ENCODE measurements around the gene CALCOCO1. TPM values are rescaled to one million over a fixed set of nuclear protein-coding genes. Genes with fewer than 3 reads are reported as not detected.
A peak's percentile ranks its signal among the peaks of the same experiment; 100 is the strongest.

The CALCOCO1 gene
- polyA plus RNA-seq, 2 donors = 49.7 to 72.7 TPM

DNA sequence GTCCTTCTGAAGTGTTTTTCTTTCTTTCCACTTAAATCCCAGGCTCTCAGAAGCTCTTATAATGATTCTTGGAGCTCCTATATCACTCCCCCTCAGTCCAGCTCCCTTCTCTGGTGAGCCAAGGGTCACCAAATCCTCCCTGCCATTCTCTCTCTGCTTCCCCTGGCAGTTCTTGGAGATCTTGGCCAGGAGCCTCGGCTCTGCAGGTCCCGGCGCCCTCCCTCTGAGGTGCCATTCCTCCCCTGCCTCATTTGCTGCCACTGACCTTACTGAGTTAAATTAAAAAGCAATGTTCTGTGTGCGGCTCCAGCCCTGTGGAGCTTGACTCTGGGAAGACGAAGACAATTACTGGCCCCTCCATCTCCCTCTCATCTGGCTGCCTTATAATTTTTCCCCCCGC is 17.5 kb upstream of the CALCOCO1 start:
- Histone ChIP-seq H3K4me3 (ENCODE audit: low read depth in 1 of 2, low read length in 2 of 2) (no peak overlapping the region), H3K36me3 (ENCODE audit: control insufficient read depth in 2 of 2, insufficient read depth in 2 of 2, low read length in 1 of 2) (no peaks in the 10 kb centered on the region), H3K4me1 (ENCODE audit: control insufficient read depth in 2 of 2, insufficient read depth in 2 of 2, low read length in 1 of 2) (peaks cover 0 to 5% of the 10 kb centered on the region in 2 donors), H3K9me3 (ENCODE audit: control insufficient read depth in 2 of 2, insufficient read depth in 1 of 2, low read depth in 1 of 2, low read length in 1 of 2) (no peaks in the 10 kb centered on the region), H3K27me3 (ENCODE audit: control insufficient read depth in 1 of 2, insufficient read depth in 2 of 2, low read length in 2 of 2) (peaks cover 2 to 3% of the 10 kb centered on the region in 2 donors), H3K27ac (ENCODE audit: low read depth in 2 of 2, low read length in 1 of 2) (no peak overlapping the region)
- WGBS, 2 donors = 62 to 67% methylated on average over 6 of the region's 6 CpGs

DNA sequence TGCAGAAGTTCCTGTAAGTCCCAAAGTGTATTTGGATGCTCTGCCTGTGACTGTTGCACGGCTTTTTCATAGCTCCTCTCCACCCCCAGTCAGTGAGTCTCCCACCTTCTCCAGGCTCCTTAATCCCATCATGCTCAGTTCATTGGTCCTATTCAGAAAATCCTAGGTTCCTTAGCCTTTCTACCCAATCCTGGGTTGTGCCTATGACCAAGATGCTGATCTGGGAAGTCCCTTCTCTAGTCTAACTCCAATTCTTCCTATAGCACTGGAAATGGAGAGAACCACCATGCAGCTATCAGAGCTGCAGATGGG is 16.8 kb upstream of the CALCOCO1 start:
- no peaks in the 10 kb centered on the region for H3K36me3 ChIP-seq (ENCODE audit: control insufficient read depth in 2 of 2, insufficient read depth in 2 of 2, low read length in 1 of 2)
- 90 to 94% methylated on average over 1 of the region's 1 CpG for WGBS, 2 donors
- no peak overlapping the region for H3K4me3 ChIP-seq (ENCODE audit: low read depth in 1 of 2, low read length in 2 of 2)
- peaks cover 0 to 5% of the 10 kb centered on the region in 2 donors for H3K4me1 ChIP-seq (ENCODE audit: control insufficient read depth in 2 of 2, insufficient read depth in 2 of 2, low read length in 1 of 2)
- H3K9me3 ChIP-seq (ENCODE audit: control insufficient read depth in 2 of 2, insufficient read depth in 1 of 2, low read depth in 1 of 2, low read length in 1 of 2) = no peaks in the 10 kb centered on the region
- H3K27me3 ChIP-seq (ENCODE audit: control insufficient read depth in 1 of 2, insufficient read depth in 2 of 2, low read length in 2 of 2) = peaks cover 2 to 3% of the 10 kb centered on the region in 2 donors
- H3K27ac ChIP-seq (ENCODE audit: low read depth in 2 of 2, low read length in 1 of 2) = no peak overlapping the region

DNA sequence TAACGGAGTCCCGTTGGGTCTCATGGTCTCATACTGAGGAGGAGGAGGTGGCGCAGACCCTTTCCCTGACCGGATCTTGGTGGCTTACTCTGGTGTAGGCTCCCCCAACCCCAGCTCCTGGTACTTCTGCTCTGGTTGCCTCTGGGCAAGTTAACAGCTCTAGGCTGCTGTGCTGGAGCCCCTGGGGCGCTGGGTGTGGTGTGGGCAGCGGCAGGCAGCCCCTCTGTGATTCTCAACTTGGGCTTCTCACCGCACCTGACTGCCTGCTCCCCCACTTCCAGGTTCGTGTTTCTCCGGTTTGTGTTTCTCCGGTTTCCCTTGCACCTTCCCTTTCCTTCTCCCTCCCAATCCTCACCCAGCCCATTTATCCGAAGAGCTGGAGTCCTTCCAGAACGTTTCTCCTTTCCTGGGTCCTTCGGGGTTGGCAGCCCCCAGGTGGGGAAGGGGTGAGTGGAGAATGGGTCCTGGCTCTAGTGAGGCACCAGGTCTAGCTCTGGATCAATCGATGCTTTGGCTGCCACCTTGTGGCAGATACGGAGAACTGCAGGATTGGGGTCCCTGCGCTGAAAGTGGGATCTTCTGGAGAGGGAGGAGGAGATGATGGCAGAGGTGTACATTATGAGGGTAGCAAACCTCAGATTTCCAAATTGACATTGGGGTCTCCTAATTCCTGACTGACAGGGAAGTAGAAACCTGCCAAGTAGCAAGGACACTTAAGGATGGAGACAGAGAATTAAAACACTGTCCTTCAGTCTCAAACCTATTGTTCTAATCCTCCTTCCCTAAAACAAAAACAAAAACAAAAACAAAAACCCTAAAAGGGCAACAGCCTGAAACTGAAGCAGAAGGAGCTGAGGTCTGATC is 16.2 kb upstream of the CALCOCO1 start:
- Histone ChIP-seq H3K27ac (ENCODE audit: low read depth in 2 of 2, low read length in 1 of 2) (no peak overlapping the region), H3K27me3 (ENCODE audit: control insufficient read depth in 1 of 2, insufficient read depth in 2 of 2, low read length in 2 of 2) (peaks cover 2 to 3% of the 10 kb centered on the region in 2 donors), H3K36me3 (ENCODE audit: control insufficient read depth in 2 of 2, insufficient read depth in 2 of 2, low read length in 1 of 2) (no peaks in the 10 kb centered on the region), H3K9me3 (ENCODE audit: control insufficient read depth in 2 of 2, insufficient read depth in 1 of 2, low read depth in 1 of 2, low read length in 1 of 2) (no peaks in the 10 kb centered on the region), H3K4me1 (ENCODE audit: control insufficient read depth in 2 of 2, insufficient read depth in 2 of 2, low read length in 1 of 2) (peaks cover under 1 to 5% of the 10 kb centered on the region in 2 donors), H3K4me3 (ENCODE audit: low read depth in 1 of 2, low read length in 2 of 2) (no peak overlapping the region)
- 15% methylated on average over 16 of the region's 16 CpGs for WGBS, 2 donors

DNA sequence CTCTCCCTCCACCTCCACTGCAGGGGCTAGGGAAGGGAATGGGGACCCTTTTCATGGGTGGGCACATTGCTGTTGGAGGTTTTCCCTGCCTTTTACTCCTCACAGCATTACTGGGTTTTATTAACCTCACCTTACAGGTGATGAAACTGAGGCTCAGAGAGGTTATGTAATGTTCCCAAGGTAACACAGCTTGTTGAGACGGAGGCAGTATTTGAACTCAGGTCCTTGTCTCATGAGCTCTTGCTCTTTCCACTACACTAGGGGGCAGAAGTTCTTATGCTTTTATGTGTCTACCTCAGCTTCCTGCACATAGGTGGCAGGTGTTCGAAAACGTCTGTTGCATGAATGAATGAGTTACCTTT is 12.9 kb upstream of the CALCOCO1 start:
- Histone ChIP-seq H3K36me3 (ENCODE audit: control insufficient read depth in 2 of 2, insufficient read depth in 2 of 2, low read length in 1 of 2) (no peaks in the 10 kb centered on the region), H3K27ac (ENCODE audit: low read depth in 2 of 2, low read length in 1 of 2) (no peak overlapping the region), H3K27me3 (ENCODE audit: control insufficient read depth in 1 of 2, insufficient read depth in 2 of 2, low read length in 2 of 2) (peaks cover 0 to 2% of the 10 kb centered on the region in 2 donors), H3K4me1 (ENCODE audit: control insufficient read depth in 2 of 2, insufficient read depth in 2 of 2, low read length in 1 of 2) (peaks cover 4 to 5% of the 10 kb centered on the region in 2 donors), H3K4me3 (ENCODE audit: low read depth in 1 of 2, low read length in 2 of 2) (no peak overlapping the region), H3K9me3 (ENCODE audit: control insufficient read depth in 2 of 2, insufficient read depth in 1 of 2, low read depth in 1 of 2, low read length in 1 of 2) (no peaks in the 10 kb centered on the region)
- 63 to 66% methylated on average over 3 of the region's 3 CpGs for WGBS, 2 donors

DNA sequence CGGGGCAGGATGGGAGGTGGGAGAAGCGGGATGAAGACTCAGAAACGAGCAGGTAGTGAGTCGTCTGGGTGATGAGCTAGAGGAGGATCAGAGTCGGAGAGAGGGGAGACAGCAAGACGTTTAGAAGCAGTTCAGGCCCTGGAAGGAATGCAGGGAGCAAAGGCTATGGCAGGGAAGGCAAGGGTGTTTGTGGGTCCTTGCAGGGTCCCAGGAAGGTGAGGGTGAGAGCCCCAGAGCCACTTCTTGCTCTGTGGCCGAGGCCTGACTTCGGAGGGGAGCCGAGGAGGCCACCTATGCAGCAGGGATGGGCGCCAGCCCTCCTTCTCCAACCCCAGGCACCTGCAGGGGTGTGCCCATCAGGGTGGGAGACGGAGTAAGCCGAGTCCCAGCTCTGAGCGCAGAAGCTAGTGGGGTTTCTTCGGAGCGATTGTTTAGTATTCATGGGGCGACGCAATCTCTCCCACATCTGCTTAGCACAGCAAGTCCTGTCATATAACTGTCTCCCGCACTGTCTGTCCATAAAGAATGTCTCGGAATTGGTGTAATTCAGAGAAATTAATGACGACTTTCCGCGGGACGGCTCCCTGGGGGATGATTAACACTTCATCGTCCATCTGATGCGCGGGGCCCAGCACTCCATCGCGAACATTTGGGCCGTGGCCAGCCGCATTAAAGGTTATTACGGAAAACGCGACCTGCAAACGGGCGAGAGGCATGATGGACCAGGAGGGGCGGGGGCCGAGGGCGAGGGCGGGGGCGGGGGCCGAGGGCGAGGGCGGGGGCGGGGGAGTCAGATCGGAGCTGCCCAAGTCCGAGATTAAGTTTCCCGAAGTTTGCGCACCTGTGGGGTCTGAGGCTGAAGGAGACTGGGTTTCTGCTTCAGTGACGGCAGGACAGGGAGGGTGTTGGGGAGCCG is 12.2 kb upstream of the CALCOCO1 start:
- Histone ChIP-seq H3K4me1 (ENCODE audit: control insufficient read depth in 2 of 2, insufficient read depth in 2 of 2, low read length in 1 of 2) (peaks cover 4 to 5% of the 10 kb centered on the region in 2 donors), H3K4me3 (ENCODE audit: low read depth in 1 of 2, low read length in 2 of 2) (peak overlapping the region in 1 of 2 donors; percentile 16), H3K9me3 (ENCODE audit: control insufficient read depth in 2 of 2, insufficient read depth in 1 of 2, low read depth in 1 of 2, low read length in 1 of 2) (no peaks in the 10 kb centered on the region), H3K27ac (ENCODE audit: low read depth in 2 of 2, low read length in 1 of 2) (no peak overlapping the region), H3K27me3 (ENCODE audit: control insufficient read depth in 1 of 2, insufficient read depth in 2 of 2, low read length in 2 of 2) (peaks cover 0 to 2% of the 10 kb centered on the region in 2 donors), H3K36me3 (ENCODE audit: control insufficient read depth in 2 of 2, insufficient read depth in 2 of 2, low read length in 1 of 2) (no peaks in the 10 kb centered on the region)
- 5% methylated on average over 50 of the region's 50 CpGs for WGBS, 2 donors

DNA sequence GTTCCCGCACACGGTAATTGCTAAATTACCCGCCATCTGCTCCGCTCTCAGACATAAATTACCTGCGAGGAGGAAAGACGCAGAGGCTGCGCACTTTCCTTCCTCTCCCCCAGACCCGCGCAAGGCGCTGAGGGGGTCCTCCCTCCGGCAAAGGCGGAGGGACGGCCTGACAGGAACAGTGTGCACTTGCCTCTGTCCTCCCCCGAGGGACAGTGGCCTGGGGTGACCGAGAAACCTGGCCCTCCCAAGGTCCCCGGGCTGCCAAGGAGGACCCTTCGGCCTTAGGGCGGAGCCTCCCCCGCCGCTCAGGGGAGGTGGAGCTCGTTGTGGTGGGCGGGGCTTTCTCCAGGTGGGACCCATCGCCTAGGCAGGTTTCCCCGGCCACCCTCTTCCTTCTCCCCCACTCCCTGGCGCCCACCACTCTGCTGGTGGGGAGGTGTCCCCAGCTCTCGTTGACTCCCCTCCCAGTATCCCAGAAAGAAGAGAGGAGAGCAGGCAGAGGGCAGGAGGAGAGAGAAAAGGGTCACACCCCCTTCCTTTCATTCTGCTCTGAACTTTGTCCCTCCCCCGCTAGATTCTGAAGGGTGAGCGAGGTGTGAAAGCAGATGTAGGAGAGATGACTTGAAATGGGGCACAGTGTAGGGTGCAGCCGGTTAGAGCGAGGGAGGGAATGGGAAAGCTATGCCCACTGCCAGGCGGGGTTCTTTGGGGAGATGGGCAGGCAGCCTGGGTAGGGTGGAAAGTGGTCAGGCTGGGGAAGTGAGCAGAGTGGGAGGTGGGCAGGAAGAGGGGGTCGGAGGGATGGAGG is 11.4 kb upstream of the CALCOCO1 start:
- H3K4me3 ChIP-seq (ENCODE audit: low read depth in 1 of 2, low read length in 2 of 2) = no peak overlapping the region
- peaks cover 0 to 2% of the 10 kb centered on the region in 2 donors for H3K27me3 ChIP-seq (ENCODE audit: control insufficient read depth in 1 of 2, insufficient read depth in 2 of 2, low read length in 2 of 2)
- 9 to 12% methylated on average over 29 to 32 of the region's 32 CpGs for WGBS, 2 donors
- peaks cover 4 to 5% of the 10 kb centered on the region in 2 donors for H3K4me1 ChIP-seq (ENCODE audit: control insufficient read depth in 2 of 2, insufficient read depth in 2 of 2, low read length in 1 of 2)
- no peaks in the 10 kb centered on the region for H3K36me3 ChIP-seq (ENCODE audit: control insufficient read depth in 2 of 2, insufficient read depth in 2 of 2, low read length in 1 of 2)
- no peak overlapping the region for H3K27ac ChIP-seq (ENCODE audit: low read depth in 2 of 2, low read length in 1 of 2)
- H3K9me3 ChIP-seq (ENCODE audit: control insufficient read depth in 2 of 2, insufficient read depth in 1 of 2, low read depth in 1 of 2, low read length in 1 of 2) = no peaks in the 10 kb centered on the region

DNA sequence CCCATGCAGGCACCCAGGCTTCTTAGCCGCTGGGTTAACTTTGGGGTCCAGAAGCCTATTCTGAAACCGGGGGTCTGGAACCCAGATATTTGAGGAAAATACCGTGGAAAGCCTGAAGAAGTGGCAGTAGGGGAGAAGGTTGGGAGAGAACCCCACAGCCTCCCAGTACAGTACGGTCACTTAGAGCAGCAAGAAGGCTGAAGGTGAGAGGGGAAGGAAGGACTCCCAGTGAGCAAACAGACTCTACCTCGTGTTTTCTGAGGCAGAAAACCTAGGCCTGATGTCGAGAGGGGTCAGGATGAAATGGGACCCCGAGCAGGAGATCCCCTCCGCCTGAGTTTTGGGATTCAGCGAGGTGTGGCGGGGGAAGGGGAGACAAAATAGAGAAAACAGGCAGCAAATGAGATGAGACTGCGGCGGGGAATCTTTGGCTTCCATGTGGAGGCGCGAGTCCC is 10.7 kb upstream of the CALCOCO1 start:
- no peak overlapping the region for H3K4me3 ChIP-seq (ENCODE audit: low read depth in 1 of 2, low read length in 2 of 2)
- peaks cover 3 to 4% of the 10 kb centered on the region in 2 donors for H3K4me1 ChIP-seq (ENCODE audit: control insufficient read depth in 2 of 2, insufficient read depth in 2 of 2, low read length in 1 of 2)
- WGBS, 2 donors = 58 to 64% methylated on average over 14 of the region's 14 CpGs
- H3K27me3 ChIP-seq (ENCODE audit: control insufficient read depth in 1 of 2, insufficient read depth in 2 of 2, low read length in 2 of 2) = peaks cover 0 to 2% of the 10 kb centered on the region in 2 donors
- no peaks in the 10 kb centered on the region for H3K36me3 ChIP-seq (ENCODE audit: control insufficient read depth in 2 of 2, insufficient read depth in 2 of 2, low read length in 1 of 2)
- no peaks in the 10 kb centered on the region for H3K9me3 ChIP-seq (ENCODE audit: control insufficient read depth in 2 of 2, insufficient read depth in 1 of 2, low read depth in 1 of 2, low read length in 1 of 2)
- H3K27ac ChIP-seq (ENCODE audit: low read depth in 2 of 2, low read length in 1 of 2) = no peak overlapping the region

DNA sequence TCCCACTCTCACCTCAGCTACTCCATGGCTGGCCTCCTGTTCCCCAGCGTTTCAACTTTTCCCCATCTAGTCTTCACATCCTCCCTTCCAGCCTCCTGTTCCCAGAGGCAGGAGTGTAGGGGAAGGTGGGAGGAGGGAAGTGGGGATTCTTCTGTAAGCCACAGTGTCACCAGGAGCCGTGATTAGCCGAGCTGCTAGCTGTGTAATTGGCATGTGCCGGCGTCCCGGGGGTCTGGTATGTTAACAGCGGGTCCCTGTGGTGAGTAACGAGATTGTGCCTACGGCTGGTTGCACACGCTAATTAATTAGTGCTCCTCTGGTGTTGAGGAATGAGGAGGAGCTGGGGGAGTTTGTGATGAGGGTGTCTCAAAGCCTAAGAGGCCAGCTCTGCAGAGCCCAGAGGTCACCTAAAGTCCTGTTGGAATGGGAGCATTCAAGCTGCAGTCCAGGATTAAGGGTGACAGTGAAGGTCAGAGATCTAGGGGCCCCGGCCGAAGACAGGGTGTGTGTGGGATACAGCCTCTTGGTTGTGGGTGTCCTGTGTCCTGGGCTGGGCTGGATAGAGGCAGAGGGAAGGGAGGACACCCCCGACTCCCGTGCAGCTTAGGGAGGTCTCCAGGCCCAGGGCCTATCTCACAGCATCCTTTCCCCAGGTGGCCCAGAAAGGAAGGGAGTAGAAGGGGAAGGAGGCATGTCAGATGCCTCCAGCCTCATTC is 10.0 kb upstream of the CALCOCO1 start:
- Histone ChIP-seq H3K36me3 (ENCODE audit: control insufficient read depth in 2 of 2, insufficient read depth in 2 of 2, low read length in 1 of 2) (no peaks in the 10 kb centered on the region), H3K4me1 (ENCODE audit: control insufficient read depth in 2 of 2, insufficient read depth in 2 of 2, low read length in 1 of 2) (peaks cover 3 to 4% of the 10 kb centered on the region in 2 donors), H3K4me3 (ENCODE audit: low read depth in 1 of 2, low read length in 2 of 2) (no peak overlapping the region), H3K27ac (ENCODE audit: low read depth in 2 of 2, low read length in 1 of 2) (no peak overlapping the region), H3K27me3 (ENCODE audit: control insufficient read depth in 1 of 2, insufficient read depth in 2 of 2, low read length in 2 of 2) (peaks cover 0 to 2% of the 10 kb centered on the region in 2 donors), H3K9me3 (ENCODE audit: control insufficient read depth in 2 of 2, insufficient read depth in 1 of 2, low read depth in 1 of 2, low read length in 1 of 2) (no peaks in the 10 kb centered on the region)
- 84% methylated on average over 14 of the region's 14 CpGs for WGBS, 2 donors

Measured in esophagus (tissue), 2 donors.